SW 1271 (cell line): ENCODE measurements around the gene ZC3H7B.
A peak's percentile ranks its signal among the peaks of the same experiment; 100 is the strongest.

Experiments
- DNase-seq, 2 experiments: peaks; one replicate each; lab custom pipeline; 2025; lab: John Stamatoyannopoulos, UW

Gene ZC3H7B

DNA sequence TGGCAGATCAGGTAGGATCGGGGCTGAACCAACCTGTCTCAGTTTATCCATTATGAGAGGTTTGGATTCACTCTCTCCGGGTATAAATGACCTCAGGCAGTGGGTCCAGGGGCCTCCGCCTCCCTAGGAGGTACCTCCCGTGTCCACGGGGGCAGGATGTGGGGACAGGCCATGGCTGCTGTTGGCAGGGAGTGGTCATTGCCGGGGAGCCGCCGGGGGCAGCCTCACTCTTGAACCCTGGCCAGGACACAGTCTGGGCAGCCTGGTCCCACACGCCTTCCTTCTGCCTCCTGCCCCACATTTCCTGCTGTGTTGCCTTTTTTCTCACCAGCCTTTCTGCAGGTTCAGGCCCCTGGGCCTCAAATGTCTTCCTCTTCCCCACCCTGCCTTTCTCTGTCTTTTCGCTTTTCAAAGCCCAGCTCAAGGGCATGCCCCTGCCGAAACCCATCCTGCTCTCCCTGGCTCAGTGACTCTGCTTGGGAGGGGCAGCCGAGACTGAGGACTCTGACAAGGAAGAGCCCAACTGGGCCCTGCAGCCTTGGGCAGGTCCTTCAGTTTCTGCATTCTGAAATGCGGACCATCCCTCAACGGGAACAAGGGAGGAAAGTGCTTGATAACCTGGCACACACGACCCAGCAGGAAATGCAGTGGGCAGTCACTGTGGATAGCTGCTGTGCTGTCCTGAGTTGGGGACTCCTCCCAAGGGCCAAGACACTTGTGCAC, 31.1 kb downstream of the ZC3H7B start:
- DNase-seq, result no peak

DNA sequence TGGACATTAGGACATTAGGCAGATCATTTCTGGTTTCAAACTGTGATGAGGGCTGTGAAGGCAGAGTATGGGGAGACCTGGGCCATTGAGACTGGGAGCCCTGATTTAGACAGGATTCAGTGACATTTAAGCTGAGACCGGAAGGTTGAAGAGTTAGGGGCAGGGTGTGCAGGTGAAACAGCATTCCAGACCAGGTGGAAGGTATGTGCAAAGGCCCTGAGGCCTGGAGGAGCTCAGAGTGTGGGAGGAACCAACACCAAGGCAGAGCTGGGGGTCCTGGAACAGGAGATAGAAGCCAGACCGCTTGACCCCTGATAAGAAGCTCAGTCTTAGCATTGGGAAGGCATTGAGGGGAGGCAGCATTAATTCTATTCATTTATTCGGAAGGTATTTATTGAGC, 32.5 kb downstream of the ZC3H7B start:
- no peak for DNase-seq

DNA sequence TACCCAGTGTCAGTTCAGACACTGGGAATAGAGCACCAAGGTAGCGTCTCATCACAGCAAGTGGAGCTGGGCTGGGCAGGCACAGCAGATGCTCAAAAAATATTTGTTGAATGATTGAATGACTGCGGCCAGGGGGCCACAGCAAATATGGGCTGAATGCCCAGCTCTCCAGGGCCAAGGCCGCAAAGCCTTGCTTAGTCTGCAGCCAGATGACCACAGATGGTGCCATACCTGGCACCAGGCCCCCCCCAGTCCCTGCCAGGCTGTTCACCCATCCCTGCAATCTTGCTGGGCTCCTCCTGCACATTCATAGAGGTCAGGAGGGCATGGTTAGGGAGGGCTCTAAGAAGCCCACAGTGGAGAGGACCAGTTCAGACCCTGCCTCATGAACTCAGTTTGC, 32.9 kb downstream of the ZC3H7B start:
- DNase-seq, result no peak

DNA sequence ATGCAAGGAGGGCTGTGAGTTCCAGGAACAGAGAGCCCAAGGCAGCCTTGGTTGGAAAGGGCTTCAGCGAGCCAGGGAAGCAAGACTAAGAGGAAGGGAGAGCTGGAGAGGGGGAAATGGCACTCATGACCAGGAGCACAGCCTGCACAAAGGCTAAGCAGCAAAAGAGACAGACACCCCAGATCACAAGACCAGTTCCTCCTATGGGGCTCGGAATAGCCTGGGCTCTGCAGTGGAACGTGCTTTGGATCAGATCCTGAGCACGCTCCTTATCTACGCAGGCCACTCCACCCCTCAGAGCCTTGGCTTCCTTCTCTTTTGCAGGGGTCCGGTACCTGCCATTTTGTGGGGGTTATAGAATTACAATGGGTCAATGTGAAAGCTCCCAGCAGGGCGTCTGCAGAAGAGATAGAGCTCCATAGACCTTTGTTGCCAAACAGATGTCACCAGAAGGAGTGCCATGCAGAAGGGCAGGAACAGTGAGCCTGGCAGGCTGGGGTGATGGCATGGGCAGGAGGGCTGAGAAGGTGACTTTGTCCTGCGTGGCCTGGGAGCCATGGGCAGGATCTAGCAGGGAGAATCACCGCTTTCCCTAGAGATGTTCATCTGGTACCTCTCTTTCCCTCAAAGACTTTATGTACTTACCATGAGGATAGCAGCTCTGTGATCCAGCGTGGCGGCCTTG, 33.8 kb downstream of the ZC3H7B start:
- DNase-seq, result no peak

DNA sequence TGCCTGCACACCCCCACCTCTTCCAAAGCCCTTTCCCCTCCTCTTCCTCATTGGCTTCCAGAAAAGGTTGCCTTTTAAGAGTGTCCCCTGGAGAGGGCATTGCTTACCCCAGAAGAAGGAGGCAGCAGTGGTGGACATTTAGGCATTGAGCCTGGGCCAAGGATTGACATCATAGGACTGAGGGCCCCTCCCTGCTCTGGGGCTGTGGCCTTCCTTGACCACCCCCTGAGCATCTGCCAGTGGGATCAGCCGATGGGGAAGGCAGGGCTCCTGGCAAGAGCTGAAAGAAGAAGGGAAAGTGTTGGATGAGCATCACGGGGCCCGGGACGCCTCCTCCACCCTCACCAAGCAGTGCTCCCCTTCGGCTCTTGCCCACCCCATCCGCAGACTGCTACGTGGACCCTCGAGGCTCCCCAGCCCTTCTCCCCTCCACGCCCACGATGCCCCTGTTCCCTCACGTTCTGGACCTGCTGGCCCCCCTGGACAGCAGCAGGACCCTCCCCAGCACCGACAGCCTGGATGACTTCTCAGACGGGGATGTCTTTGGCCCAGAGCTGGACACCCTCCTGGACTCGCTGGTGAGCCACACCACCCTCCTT, 37.4 kb downstream of the ZC3H7B start:
- no peak for DNase-seq

- DNase-seq, result no peak
Observed at GRCh38 chr22:41339823-41340222, 38.5 kb downstream of the ZC3H7B start.

DNA sequence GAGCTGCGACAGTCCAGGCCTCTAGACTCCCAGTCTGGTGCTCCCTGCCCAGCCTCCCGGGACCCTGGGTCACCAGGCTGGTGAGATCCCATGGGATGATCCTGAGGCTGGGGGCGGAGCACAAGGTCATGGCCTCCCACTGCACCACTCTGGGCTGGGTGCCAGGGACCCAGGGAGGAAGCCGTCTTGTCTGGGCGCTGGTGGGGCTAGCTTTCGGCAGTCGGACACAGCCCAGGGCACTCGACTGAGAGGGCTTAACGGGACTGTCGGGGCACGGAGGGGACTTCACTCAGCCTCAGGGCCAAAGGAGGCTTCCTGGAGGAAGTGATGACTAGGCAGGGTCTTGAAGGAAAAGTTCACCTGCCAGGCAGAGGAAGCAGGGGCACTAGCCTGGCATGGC, 39.0 kb downstream of the ZC3H7B start:
- no peak for DNase-seq

- no peak for DNase-seq
Observed at GRCh38 chr22:41341012-41341411, 39.7 kb downstream of the ZC3H7B start.

- no peak for DNase-seq
Observed at GRCh38 chr22:41341990-41342389, 40.7 kb downstream of the ZC3H7B start.

DNA sequence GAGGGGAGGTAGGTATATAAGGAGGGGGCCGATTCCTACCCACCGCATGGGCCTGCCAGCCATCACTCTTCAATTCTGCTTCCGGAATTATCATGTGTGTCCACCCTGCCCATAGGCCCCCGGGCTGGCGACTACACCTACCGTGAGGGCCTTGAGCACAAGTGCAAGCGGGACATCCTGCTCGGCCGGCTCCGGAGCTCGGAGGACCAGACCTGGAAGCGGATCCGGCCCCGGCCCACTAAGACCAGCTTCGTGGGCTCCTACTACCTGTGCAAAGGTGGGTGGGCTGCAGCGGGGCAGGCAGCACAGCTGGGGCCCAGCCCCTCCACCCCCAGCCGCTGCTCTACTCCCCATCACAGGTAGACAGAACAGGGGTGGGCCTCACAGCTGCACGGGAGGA, 42.0 kb downstream of the ZC3H7B start:
- DNase-seq, result no peak

GRCh38 chr22:41343717-41344116, 42.4 kb downstream of the ZC3H7B start:
- no peak for DNase-seq

GRCh38 chr22:41344189-41344788, 43.0 kb downstream of the ZC3H7B start:
- no peak for DNase-seq

GRCh38 chr22:41345807-41346335, 44.5 kb downstream of the ZC3H7B start:
- no peak for DNase-seq

- no peak for DNase-seq
Observed at GRCh38 chr22:41347066-41347859, 45.9 kb downstream of the ZC3H7B start.

GRCh38 chr22:41348964-41349484, 47.7 kb downstream of the ZC3H7B start:
- DNase-seq, result no peak

GRCh38 chr22:41350087-41350486, 48.8 kb downstream of the ZC3H7B start:
- no peak for DNase-seq

- DNase-seq, result no peak
Observed at GRCh38 chr22:41351011-41351410, 49.7 kb downstream of the ZC3H7B start.

- DNase-seq, result peak in 1 of 2 experiments; percentile 19
Observed at GRCh38 chr22:41352058-41352457, 50.7 kb downstream of the ZC3H7B start.

- no peak for DNase-seq
Observed at GRCh38 chr22:41353862-41354575, 52.7 kb downstream of the ZC3H7B start.

DNA sequence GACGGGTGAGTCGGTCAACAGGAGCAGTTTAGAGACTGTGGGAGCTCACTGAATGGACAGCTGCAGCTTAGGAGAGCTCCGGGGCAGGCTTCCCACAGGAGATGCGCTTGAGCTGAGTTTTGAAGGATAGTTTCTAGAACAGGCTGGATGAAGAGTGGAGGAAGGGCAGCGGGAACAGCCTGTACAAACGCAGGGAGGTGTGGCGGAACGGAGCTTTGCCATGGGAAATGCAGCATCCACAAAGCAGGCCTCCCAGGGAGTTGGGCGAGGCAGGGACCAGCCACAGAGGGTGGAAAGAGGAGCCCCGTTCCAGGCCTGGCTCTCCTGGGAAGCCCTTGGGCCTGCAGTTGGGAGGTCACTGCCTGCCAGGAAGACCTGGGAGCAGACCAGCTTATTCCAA, 53.7 kb downstream of the ZC3H7B start:
- DNase-seq, result no peak

GRCh38 chr22:41355895-41356294, 54.6 kb downstream of the ZC3H7B start:
- DNase-seq, result no peak
